Spleen (tissue), 7 donors: ENCODE results near the gene GAB2.

ENCODE experiments used
- POLR2A ChIP-seq, 3 donors: fragments of 450-650 bp; IDR thresholded peaks; one replicate each; pipeline ENCODE4 v1.5.1; 2017; ENCODE audit warnings: antibody characterized with exemption in 3 of 3, mild to moderate bottlenecking in 1 of 3
- POLR2AphosphoS5 ChIP-seq, 3 donors: sonication (generic); formaldehyde crosslinking; IDR thresholded peaks; one replicate each; pipeline ENCODE4 v1.5.1; 2017; ENCODE audit warnings: antibody characterized with exemption in 3 of 3
- TF ChIP-seq, protein P1 (sequence below), 11 experiments: fragments of 200-600 bp in 7 of 11; fragments of 450-650 bp in 4 of 11; sonication (generic) in 4 of 11; IDR thresholded peaks in 8 of 11; conservative IDR thresholded peaks in 3 of 11; 1 replicate in 7 of 11; 2 replicates in 4 of 11; pipeline versions ENCODE4 v1.4.0 to v1.8.0; 2016 to 2021; ENCODE audit warnings: antibody characterized with exemption in 11 of 11, inconsistent platforms in 4 of 11, mild to moderate bottlenecking in 1 of 11
- donor health status: DM: no; HTN: no; CAD: no; lungs with moderate emphysema.
- donor health status: DM: no; HTN: no; CAD: no.
- donor health status: DM: no; HTN: no; CAD: no.

DNA sequence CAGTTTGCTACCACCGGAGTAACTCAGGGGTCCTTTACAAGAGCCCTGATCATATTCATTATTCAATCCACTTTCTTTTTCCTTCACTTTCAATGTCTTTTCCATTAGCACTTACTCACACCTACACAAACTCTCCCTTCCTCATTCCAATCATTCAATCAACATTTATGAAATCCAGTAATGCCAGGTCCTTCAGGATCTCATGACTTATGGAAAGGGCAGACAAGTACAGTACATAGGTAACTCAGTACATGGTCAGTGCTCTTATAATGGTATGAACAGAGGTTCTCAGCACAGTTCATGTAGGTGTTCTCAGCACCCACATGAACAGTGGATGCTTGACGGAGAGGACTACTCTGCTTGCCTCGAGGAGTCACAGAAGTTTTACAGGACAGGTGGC, 122.3 kb downstream of the GAB2 start:
- TF ChIP-seq POLR2AphosphoS5 (IDR thresholded peaks at IDR 0.05) = no peak
- no peak for TF ChIP-seq POLR2A (IDR thresholded peaks at IDR 0.05)
- TF ChIP-seq, protein P1, sequence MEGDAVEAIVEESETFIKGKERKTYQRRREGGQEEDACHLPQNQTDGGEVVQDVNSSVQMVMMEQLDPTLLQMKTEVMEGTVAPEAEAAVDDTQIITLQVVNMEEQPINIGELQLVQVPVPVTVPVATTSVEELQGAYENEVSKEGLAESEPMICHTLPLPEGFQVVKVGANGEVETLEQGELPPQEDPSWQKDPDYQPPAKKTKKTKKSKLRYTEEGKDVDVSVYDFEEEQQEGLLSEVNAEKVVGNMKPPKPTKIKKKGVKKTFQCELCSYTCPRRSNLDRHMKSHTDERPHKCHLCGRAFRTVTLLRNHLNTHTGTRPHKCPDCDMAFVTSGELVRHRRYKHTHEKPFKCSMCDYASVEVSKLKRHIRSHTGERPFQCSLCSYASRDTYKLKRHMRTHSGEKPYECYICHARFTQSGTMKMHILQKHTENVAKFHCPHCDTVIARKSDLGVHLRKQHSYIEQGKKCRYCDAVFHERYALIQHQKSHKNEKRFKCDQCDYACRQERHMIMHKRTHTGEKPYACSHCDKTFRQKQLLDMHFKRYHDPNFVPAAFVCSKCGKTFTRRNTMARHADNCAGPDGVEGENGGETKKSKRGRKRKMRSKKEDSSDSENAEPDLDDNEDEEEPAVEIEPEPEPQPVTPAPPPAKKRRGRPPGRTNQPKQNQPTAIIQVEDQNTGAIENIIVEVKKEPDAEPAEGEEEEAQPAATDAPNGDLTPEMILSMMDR (IDR thresholded peaks at IDR 0.05 in 8 of 11, conservative IDR thresholded peaks at IDR 0.05 in 3 of 11) = no peak
